Measurements from ENCODE around the gene ACTR2.

DNA sequence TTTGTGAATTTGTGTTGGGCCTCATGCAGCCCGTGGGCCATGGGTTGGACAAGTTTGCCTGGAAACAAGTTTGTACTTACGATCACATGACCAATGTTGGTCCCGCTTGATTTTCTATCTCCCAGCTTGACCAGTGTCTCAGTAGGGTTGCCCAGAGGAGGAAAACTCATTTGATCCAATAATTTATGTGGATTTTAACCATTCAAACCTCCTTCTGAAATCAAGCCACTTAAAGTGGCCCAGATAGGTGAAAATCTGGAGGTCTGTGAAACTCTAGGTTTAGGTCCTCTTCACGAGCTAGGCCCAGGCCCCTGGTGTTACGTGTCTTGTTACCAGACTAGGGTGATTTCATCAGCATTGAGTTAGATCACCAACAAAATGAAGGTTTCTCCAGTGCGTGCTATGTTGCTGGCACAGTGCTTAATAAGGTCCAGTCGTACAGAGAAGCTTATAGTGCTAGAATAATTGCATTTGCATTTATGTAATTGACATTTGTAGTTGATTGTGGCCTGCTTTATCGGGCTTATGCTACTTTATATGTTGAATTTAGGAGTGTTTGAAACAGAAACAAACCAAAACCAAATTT, 4.4 kb downstream of the ACTR2 start:
- TF ChIP-seq, protein P1, sequence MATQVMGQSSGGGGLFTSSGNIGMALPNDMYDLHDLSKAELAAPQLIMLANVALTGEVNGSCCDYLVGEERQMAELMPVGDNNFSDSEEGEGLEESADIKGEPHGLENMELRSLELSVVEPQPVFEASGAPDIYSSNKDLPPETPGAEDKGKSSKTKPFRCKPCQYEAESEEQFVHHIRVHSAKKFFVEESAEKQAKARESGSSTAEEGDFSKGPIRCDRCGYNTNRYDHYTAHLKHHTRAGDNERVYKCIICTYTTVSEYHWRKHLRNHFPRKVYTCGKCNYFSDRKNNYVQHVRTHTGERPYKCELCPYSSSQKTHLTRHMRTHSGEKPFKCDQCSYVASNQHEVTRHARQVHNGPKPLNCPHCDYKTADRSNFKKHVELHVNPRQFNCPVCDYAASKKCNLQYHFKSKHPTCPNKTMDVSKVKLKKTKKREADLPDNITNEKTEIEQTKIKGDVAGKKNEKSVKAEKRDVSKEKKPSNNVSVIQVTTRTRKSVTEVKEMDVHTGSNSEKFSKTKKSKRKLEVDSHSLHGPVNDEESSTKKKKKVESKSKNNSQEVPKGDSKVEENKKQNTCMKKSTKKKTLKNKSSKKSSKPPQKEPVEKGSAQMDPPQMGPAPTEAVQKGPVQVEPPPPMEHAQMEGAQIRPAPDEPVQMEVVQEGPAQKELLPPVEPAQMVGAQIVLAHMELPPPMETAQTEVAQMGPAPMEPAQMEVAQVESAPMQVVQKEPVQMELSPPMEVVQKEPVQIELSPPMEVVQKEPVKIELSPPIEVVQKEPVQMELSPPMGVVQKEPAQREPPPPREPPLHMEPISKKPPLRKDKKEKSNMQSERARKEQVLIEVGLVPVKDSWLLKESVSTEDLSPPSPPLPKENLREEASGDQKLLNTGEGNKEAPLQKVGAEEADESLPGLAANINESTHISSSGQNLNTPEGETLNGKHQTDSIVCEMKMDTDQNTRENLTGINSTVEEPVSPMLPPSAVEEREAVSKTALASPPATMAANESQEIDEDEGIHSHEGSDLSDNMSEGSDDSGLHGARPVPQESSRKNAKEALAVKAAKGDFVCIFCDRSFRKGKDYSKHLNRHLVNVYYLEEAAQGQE (IDR thresholded peaks at IDR 0.05; ENCODE audit: low read depth) = no peak
- no peak for TF ChIP-seq TEAD4 (IDR thresholded peaks at IDR 0.05)
- TF ChIP-seq EP300 (IDR thresholded peaks at IDR 0.05; ENCODE audit: borderline replicate concordance) = no peak
- no peak for TF ChIP-seq TCF12 (IDR thresholded peaks at IDR 0.05; ENCODE audit: low read depth)
- TF ChIP-seq CEBPB (IDR thresholded peaks at IDR 0.05) = no peak
- TF ChIP-seq TAF1 (IDR thresholded peaks at IDR 0.05; ENCODE audit: low read depth) = no peak
- TF ChIP-seq, protein P2, sequence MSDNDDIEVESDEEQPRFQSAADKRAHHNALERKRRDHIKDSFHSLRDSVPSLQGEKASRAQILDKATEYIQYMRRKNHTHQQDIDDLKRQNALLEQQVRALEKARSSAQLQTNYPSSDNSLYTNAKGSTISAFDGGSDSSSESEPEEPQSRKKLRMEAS (IDR thresholded peaks at IDR 0.05) = no peak
- no peak for TF ChIP-seq EGR1 (IDR thresholded peaks at IDR 0.05)
- no peak for TF ChIP-seq CREB1 (IDR thresholded peaks at IDR 0.05; ENCODE audit: low read depth)
- no peak for TF ChIP-seq YY1 (IDR thresholded peaks at IDR 0.05; ENCODE audit: low read depth)
